Endothelial cell of umbilical vein (primary cell): ENCODE data around the gene CTTNBP2NL.

Source experiments
- CTCF ChIP-seq, 2 donors: IDR thresholded peaks; 1 replicate in 1 of 2; 2 replicates in 1 of 2; pipeline ENCODE4 v1.5.1; 2011; ENCODE audit warnings: low read length in 2 of 2, mild to moderate bottlenecking in 2 of 2, moderate library complexity in 2 of 2, control low read depth in 1 of 2, inconsistent platforms in 1 of 2, low read depth in 1 of 2; ENCODE audit not compliant: insufficient read depth in 1 of 2; ENCODE audit errors: extremely low read depth in 1 of 2
- MYC ChIP-seq: IDR thresholded peaks from one replicate; pipeline ENCODE4 v1.6.1; 2011; ENCODE audit warnings: mild to moderate bottlenecking, low read depth, low read length
- POLR2A ChIP-seq: IDR thresholded peaks from 2 replicates; pipeline ENCODE4 v1.6.1; 2012; ENCODE audit warnings: low read depth, mild to moderate bottlenecking, control low read depth, low read length
- POLR2AphosphoS5 ChIP-seq: IDR thresholded peaks from 2 replicates; pipeline ENCODE4 v1.6.1; 2012; ENCODE audit warnings: low read depth, mild to moderate bottlenecking, control low read depth, low read length, moderate library complexity; ENCODE audit not compliant: insufficient read depth

GRCh38 chr1:112370996-112371395 is 25.0 kb upstream of the CTTNBP2NL start:
- no peak for TF ChIP-seq CTCF (IDR thresholded peaks at IDR 0.05; ENCODE audit: extremely low read depth in 1 of 2, insufficient read depth in 1 of 2, low read depth in 1 of 2, low read length in 2 of 2)
- TF ChIP-seq POLR2AphosphoS5, result no peak
- no peak for TF ChIP-seq MYC
- no peak for TF ChIP-seq POLR2A
